Stimulated activated CD8-positive, alpha-beta memory T cell treated with anti-CD3 and anti-CD28 coated beads, Interleukin-2, amount 100 ng/mL, for 48 hours (primary cell): ENCODE results near the gene LCLAT1.
"Not testable (repeated sequence)": the region's sequence is repeated elsewhere in the genome, so short reads cannot be mapped to it uniquely, and the experiment has no call there.

Experiments used
- DNase-seq, 2 donors: peaks; one replicate each; pipeline ENCODE4 v3.0.0-alpha.2; 2020; ENCODE audit warnings: low read depth in 2 of 2

Gene LCLAT1

GRCh38 chr2:30643013-30643412 lies 196.0 kb downstream of the LCLAT1 start:
- not testable (repeated sequence) for DNase-seq

GRCh38 chr2:30643674-30644073 lies 196.6 kb downstream of the LCLAT1 start:
- no peak for DNase-seq

- no peak for DNase-seq
Measured at GRCh38 chr2:30645081-30645744, 198.2 kb downstream of the LCLAT1 start.

GRCh38 chr2:30645745-30646119 lies 198.7 kb downstream of the LCLAT1 start:
- no peak for DNase-seq

GRCh38 chr2:30647752-30648457 lies 200.9 kb downstream of the LCLAT1 start:
- DNase-seq = no peak

GRCh38 chr2:30649278-30649677 lies 202.2 kb downstream of the LCLAT1 start:
- no peak for DNase-seq

- no peak for DNase-seq
Measured at GRCh38 chr2:30649828-30650227, 202.8 kb downstream of the LCLAT1 start.

GRCh38 chr2:30652271-30652915 lies 205.3 kb downstream of the LCLAT1 start:
- no peak for DNase-seq

- DNase-seq = no peak
Measured at GRCh38 chr2:30653847-30654246, 206.8 kb downstream of the LCLAT1 start.

- DNase-seq = no peak
Measured at GRCh38 chr2:30654404-30654803, 207.4 kb downstream of the LCLAT1 start.

GRCh38 chr2:30655211-30655610 lies 208.2 kb downstream of the LCLAT1 start:
- no peak for DNase-seq

- DNase-seq = no peak
Measured at GRCh38 chr2:30655660-30656059, 208.6 kb downstream of the LCLAT1 start.

GRCh38 chr2:30656079-30656478 lies 209.0 kb downstream of the LCLAT1 start:
- no peak for DNase-seq

GRCh38 chr2:30661173-30662107 lies 214.4 kb downstream of the LCLAT1 start:
- DNase-seq = no peak

- no peak for DNase-seq
Measured at GRCh38 chr2:30662268-30663131, 215.5 kb downstream of the LCLAT1 start.

GRCh38 chr2:30663321-30663720 lies 216.3 kb downstream of the LCLAT1 start:
- DNase-seq = no peak

GRCh38 chr2:30663806-30664205 lies 216.8 kb downstream of the LCLAT1 start:
- DNase-seq = no peak

- peak; percentile 21 to 25 for DNase-seq
Measured at GRCh38 chr2:30664761-30665358, 217.8 kb downstream of the LCLAT1 start.

GRCh38 chr2:30665761-30666265 lies 218.8 kb downstream of the LCLAT1 start:
- no peak for DNase-seq

- DNase-seq = no peak
Measured at GRCh38 chr2:30666266-30666874, 219.3 kb downstream of the LCLAT1 start.
